ENCODE results near the gene PAFAH2.

DNA sequence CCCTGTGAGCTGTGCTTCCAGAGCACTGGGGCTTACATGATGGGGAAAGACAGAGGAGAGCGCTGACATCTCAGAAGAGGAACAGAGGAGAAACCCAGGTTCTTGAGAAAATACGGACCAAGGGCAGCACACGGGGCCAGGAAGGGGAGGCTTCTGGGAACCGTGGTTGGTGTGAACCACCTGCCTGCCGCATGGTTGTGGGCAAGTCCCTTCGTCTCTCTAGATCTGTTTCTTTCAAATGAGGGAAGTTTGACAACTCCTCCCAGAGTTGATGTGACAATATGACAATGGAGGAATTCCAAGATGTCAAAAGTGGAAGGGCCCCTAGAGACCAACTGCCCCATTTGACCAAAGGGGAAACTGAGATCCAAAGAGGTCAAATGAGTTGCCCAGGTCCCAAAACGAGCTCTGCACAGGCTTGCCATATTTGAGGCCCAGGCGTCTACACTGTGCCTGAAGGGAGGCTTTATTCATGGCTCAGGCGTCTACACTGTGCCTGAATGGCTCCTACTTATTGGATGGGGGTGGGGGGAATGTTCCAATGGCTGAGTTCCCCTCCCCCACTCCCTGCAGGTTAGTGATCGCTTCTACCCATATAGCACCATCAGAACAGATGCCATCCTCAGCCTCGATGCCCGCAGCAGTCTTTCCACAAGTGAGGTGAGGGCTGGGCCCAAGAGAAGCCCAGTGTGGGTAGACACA, 34.9 kb upstream of the PAFAH2 start:
- TF ChIP-seq POLR2A (IDR thresholded peaks at IDR 0.05; ENCODE audit: control extremely low read depth in 1 of 2, low read depth in 2 of 2, low read length in 2 of 2) (no peak), EP300 (IDR thresholded peaks at IDR 0.05; ENCODE audit: borderline replicate concordance in 1 of 2, low read depth in 2 of 2, low read length in 2 of 2) (no peak), EZH2 (IDR thresholded peaks at IDR 0.05; ENCODE audit: low read depth, low read length, severe bottlenecking) (peak; percentile 2), ZNF274 (IDR thresholded peaks at IDR 0.05; ENCODE audit: borderline replicate concordance, extremely low read depth, low read length) (no peak), HDAC6 (IDR thresholded peaks at IDR 0.05; ENCODE audit: low read depth, low read length) (no peak), POLR2AphosphoS5 (IDR thresholded peaks at IDR 0.05; ENCODE audit: low read depth, low read length) (no peak), KDM1A (IDR thresholded peaks at IDR 0.05; ENCODE audit: borderline replicate concordance, low read length) (no peak)
- TF ChIP-seq, protein P1, sequence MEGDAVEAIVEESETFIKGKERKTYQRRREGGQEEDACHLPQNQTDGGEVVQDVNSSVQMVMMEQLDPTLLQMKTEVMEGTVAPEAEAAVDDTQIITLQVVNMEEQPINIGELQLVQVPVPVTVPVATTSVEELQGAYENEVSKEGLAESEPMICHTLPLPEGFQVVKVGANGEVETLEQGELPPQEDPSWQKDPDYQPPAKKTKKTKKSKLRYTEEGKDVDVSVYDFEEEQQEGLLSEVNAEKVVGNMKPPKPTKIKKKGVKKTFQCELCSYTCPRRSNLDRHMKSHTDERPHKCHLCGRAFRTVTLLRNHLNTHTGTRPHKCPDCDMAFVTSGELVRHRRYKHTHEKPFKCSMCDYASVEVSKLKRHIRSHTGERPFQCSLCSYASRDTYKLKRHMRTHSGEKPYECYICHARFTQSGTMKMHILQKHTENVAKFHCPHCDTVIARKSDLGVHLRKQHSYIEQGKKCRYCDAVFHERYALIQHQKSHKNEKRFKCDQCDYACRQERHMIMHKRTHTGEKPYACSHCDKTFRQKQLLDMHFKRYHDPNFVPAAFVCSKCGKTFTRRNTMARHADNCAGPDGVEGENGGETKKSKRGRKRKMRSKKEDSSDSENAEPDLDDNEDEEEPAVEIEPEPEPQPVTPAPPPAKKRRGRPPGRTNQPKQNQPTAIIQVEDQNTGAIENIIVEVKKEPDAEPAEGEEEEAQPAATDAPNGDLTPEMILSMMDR (IDR thresholded peaks at IDR 0.05; ENCODE audit: control extremely low read depth in 1 of 3, insufficient read depth in 1 of 3, low read depth in 1 of 3, low read length in 3 of 3): no peak

All from H1 (cell line).